ENCODE data around the gene SPTB.

GRCh38 chr14:64812412-64812811 lies 67.3 kb downstream of the SPTB start:
- no peak for TF ChIP-seq CTCF (IDR thresholded peaks at IDR 0.05; ENCODE audit: insufficient read depth, low read length, poor library complexity, severe bottlenecking)
- no peak for TF ChIP-seq EZH2phosphoT487 (conservative IDR thresholded peaks at IDR 0.05; ENCODE audit: low read length)

Measured in SU-DHL-6 (cell line).